HCT116 (cell line): ENCODE results near the gene C22orf42.

Source experiments
- POLR2A ChIP-seq: IDR thresholded peaks from 2 replicates; pipeline ENCODE4 v1.7.0; 2011; ENCODE audit warnings: borderline replicate concordance; ENCODE audit not compliant: insufficient read depth, insufficient read length; ENCODE audit errors: extremely low read depth
- SP1 ChIP-seq: IDR thresholded peaks from 2 replicates; pipeline ENCODE4 v1.6.1; 2012; ENCODE audit warnings: low read depth
- TF ChIP-seq, protein P1 (sequence below): IDR thresholded peaks from 2 replicates; pipeline ENCODE4 v1.6.1; 2012
- TF ChIP-seq, protein P2 (sequence below), 3 experiments: fragments of 200-600 bp in 1 of 3; sonication (generic) in 1 of 3; IDR thresholded peaks in 2 of 3; conservative IDR thresholded peaks in 1 of 3; 2 replicates each; pipeline ENCODE4 v1.5.1; 2012 to 2017; ENCODE audit warnings: low read depth in 2 of 3, low read length in 2 of 3, antibody characterized with exemption in 1 of 3, borderline replicate concordance in 1 of 3, control low read depth in 1 of 3, mild to moderate bottlenecking in 1 of 3, mixed read lengths in 1 of 3, mixed run types in 1 of 3, moderate library complexity in 1 of 3; ENCODE audit not compliant: insufficient read depth in 1 of 3

- TF ChIP-seq, protein P1, sequence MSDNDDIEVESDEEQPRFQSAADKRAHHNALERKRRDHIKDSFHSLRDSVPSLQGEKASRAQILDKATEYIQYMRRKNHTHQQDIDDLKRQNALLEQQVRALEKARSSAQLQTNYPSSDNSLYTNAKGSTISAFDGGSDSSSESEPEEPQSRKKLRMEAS, result no peak
- TF ChIP-seq POLR2A (no peak), SP1 (no peak)
- TF ChIP-seq, protein P2, sequence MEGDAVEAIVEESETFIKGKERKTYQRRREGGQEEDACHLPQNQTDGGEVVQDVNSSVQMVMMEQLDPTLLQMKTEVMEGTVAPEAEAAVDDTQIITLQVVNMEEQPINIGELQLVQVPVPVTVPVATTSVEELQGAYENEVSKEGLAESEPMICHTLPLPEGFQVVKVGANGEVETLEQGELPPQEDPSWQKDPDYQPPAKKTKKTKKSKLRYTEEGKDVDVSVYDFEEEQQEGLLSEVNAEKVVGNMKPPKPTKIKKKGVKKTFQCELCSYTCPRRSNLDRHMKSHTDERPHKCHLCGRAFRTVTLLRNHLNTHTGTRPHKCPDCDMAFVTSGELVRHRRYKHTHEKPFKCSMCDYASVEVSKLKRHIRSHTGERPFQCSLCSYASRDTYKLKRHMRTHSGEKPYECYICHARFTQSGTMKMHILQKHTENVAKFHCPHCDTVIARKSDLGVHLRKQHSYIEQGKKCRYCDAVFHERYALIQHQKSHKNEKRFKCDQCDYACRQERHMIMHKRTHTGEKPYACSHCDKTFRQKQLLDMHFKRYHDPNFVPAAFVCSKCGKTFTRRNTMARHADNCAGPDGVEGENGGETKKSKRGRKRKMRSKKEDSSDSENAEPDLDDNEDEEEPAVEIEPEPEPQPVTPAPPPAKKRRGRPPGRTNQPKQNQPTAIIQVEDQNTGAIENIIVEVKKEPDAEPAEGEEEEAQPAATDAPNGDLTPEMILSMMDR (IDR thresholded peaks at IDR 0.05 in 2 of 3, conservative IDR thresholded peaks at IDR 0.05 in 1 of 3; ENCODE audit: borderline replicate concordance in 1 of 3, insufficient read depth in 1 of 3, low read depth in 2 of 3, low read length in 2 of 3), result no peak
Observed at GRCh38 chr22:32175115-32175514, 16.0 kb upstream of the C22orf42 start.
